Sigmoid colon (tissue), 7 donors: Measurements from ENCODE around the gene TSPAN9. TPM values are rescaled to one million over a fixed set of nuclear protein-coding genes. Genes with fewer than 3 reads are reported as not detected.

Experiments
- DNase-seq: peaks from one replicate; pipeline ENCODE4 v3.0.0-alpha.2; 2019
- H3K27ac ChIP-seq, 4 donors: fragments of 200-600 bp; sonication (generic); one replicate each; pipeline ENCODE4 v1.5.1; 2016 to 2019; ENCODE audit warnings: mild to moderate bottlenecking in 1 of 4
- H3K27me3 ChIP-seq, 3 donors: fragments of 200-600 bp; sonication (generic); one replicate each; pipeline ENCODE4 v1.5.1; 2019; ENCODE audit warnings: mild to moderate bottlenecking in 1 of 3
- H3K36me3 ChIP-seq, 4 donors: fragments of 200-600 bp; sonication (generic); one replicate each; pipeline ENCODE4 v1.5.1; 2016 to 2019
- H3K4me1 ChIP-seq, 4 donors: fragments of 200-600 bp; sonication (generic); one replicate each; pipeline ENCODE4 v1.5.1; 2017 to 2019
- H3K4me3 ChIP-seq, 4 donors: fragments of 200-600 bp; sonication (generic); one replicate each; pipeline ENCODE4 v1.5.1; 2017 to 2019; ENCODE audit warnings: mild to moderate bottlenecking in 2 of 4, moderate library complexity in 1 of 4
- H3K9me3 ChIP-seq, 4 donors: fragments of 200-600 bp in 3 of 4; sonication (generic) in 3 of 4; one replicate each; pipeline versions ENCODE4 v1.5.1 to v1.6.1; 2013 to 2019
- CTCF ChIP-seq, 4 experiments: fragments of 450-650 bp in 3 of 4; fragments of 200-600 bp in 1 of 4; IDR thresholded peaks; one replicate each; pipeline ENCODE4 v1.5.1; 2016 to 2019; ENCODE audit warnings: antibody characterized with exemption in 4 of 4, mild to moderate bottlenecking in 3 of 4, moderate library complexity in 2 of 4
- EP300 ChIP-seq, 4 donors: sonication (generic); formaldehyde crosslinking; IDR thresholded peaks; one replicate each; pipeline ENCODE4 v1.6.1; 2017; ENCODE audit warnings: antibody characterized with exemption in 4 of 4
- POLR2A ChIP-seq, 2 donors: fragments of 450-650 bp; IDR thresholded peaks; one replicate each; pipeline ENCODE4 v1.6.1; 2016; ENCODE audit warnings: antibody characterized with exemption in 2 of 2, mild to moderate bottlenecking in 2 of 2, moderate library complexity in 2 of 2
- POLR2AphosphoS5 ChIP-seq, 4 donors: sonication (generic); formaldehyde crosslinking; IDR thresholded peaks; one replicate each; pipeline ENCODE4 v1.6.1; 2017; ENCODE audit warnings: antibody characterized with exemption in 4 of 4
- WGBS, 2 donors: extraction: QIAGEN DNeasy Blood & Tissue Kit; methylation state at CpG; one replicate each; pipeline ENCODE4 v1.1.7; 2013; 5-methylcytosine and 5-hydroxymethylcytosine counted together
- intact Hi-C: fragments of 100-400 bp; cut with DNase I; formaldehyde crosslinking; loops from one replicate; pipeline ENCODE4 v1.15.1; 2023
- polyA plus RNA-seq, 3 donors: library from polyadenylated mRNA; stranded (reverse); fragments of 200-250 nt; gene quantifications; one replicate each; pipeline ENCODE4 v1.2.3, GENCODE V29; 2013
- total RNA-seq, 4 donors: library from RNA; depleted of rRNA; stranded (reverse); fragments of >200 nt; gene quantifications; one replicate each; pipeline ENCODE4 v1.1.0, GENCODE V29; 2016
- donor health status: healthy with polysubstance abuse.
- donor health status: Bipolar disorder and iron deficiency.
- donor health status: healthy.

The TSPAN9 gene
- total and polyA plus RNA-seq, 7 donors, result 0.92 to 28.0 (median 18.2) TPM

- DNase-seq, result no peak
- intact Hi-C loops, result no loop called here
- Histone ChIP-seq H3K36me3 (no peaks in the 10 kb centered on the region), H3K4me3 (no peak overlapping the region), H3K9me3 (no peaks in the 10 kb centered on the region), H3K4me1 (peaks cover 0 to 9% (median 8%) of the 10 kb centered on the region in 4 donors), H3K27ac (no peak overlapping the region), H3K27me3 (no peaks in the 10 kb centered on the region)
- TF ChIP-seq POLR2AphosphoS5 (IDR thresholded peaks at IDR 0.05), result no peak
- TF ChIP-seq CTCF (IDR thresholded peaks at IDR 0.05), result no peak
- TF ChIP-seq POLR2A (IDR thresholded peaks at IDR 0.05), result no peak
- TF ChIP-seq EP300 (IDR thresholded peaks at IDR 0.05), result no peak
- 94 to 96% methylated on average over 5 of the region's 5 CpGs for WGBS, 2 donors
Observed at GRCh38 chr12:3213768-3214167, 136.6 kb downstream of the TSPAN9 start.

GRCh38 chr12:3214526-3215365 lies 137.6 kb downstream of the TSPAN9 start:
- WGBS, 2 donors, result 70 to 89% methylated on average over 20 of the region's 20 CpGs
- no peak overlapping the region for H3K4me3 ChIP-seq
- DNase-seq, result no peak
- peaks cover 0 to 19% (median 16%) of the 10 kb centered on the region in 4 donors for H3K4me1 ChIP-seq
- no peak overlapping the region for H3K27ac ChIP-seq
- no peak for TF ChIP-seq CTCF (IDR thresholded peaks at IDR 0.05)
- TF ChIP-seq EP300 (IDR thresholded peaks at IDR 0.05), result no peak
- no peak for TF ChIP-seq POLR2A (IDR thresholded peaks at IDR 0.05)
- no peak for TF ChIP-seq POLR2AphosphoS5 (IDR thresholded peaks at IDR 0.05)
- no peaks in the 10 kb centered on the region for H3K27me3 ChIP-seq
- no peaks in the 10 kb centered on the region for H3K9me3 ChIP-seq
- intact Hi-C loops, result no loop called here
- no peaks in the 10 kb centered on the region for H3K36me3 ChIP-seq

GRCh38 chr12:3215410-3215975 lies 138.3 kb downstream of the TSPAN9 start:
- DNase-seq, result no peak
- H3K27me3 ChIP-seq, result no peaks in the 10 kb centered on the region
- intact Hi-C loops, result no loop called here
- no peaks in the 10 kb centered on the region for H3K9me3 ChIP-seq
- H3K4me1 ChIP-seq, result peaks cover 0 to 19% (median 16%) of the 10 kb centered on the region in 4 donors
- no peak overlapping the region for H3K27ac ChIP-seq
- no peaks in the 10 kb centered on the region for H3K36me3 ChIP-seq
- 83 to 95% methylated on average over 13 of the region's 13 CpGs for WGBS, 2 donors
- TF ChIP-seq POLR2A (IDR thresholded peaks at IDR 0.05), result no peak
- TF ChIP-seq CTCF (IDR thresholded peaks at IDR 0.05), result no peak
- TF ChIP-seq EP300 (IDR thresholded peaks at IDR 0.05), result no peak
- TF ChIP-seq POLR2AphosphoS5 (IDR thresholded peaks at IDR 0.05), result no peak
- no peak overlapping the region for H3K4me3 ChIP-seq

GRCh38 chr12:3216097-3216496 lies 138.9 kb downstream of the TSPAN9 start:
- Histone ChIP-seq H3K36me3 (no peaks in the 10 kb centered on the region), H3K27me3 (no peaks in the 10 kb centered on the region), H3K4me3 (no peak overlapping the region), H3K9me3 (no peaks in the 10 kb centered on the region), H3K4me1 (peaks cover 0 to 19% (median 16%) of the 10 kb centered on the region in 4 donors), H3K27ac (no peak overlapping the region)
- DNase-seq, result no peak
- 89 to 93% methylated on average over 5 of the region's 5 CpGs for WGBS, 2 donors
- intact Hi-C loops, result no loop called here
- no peak for TF ChIP-seq POLR2AphosphoS5 (IDR thresholded peaks at IDR 0.05)
- no peak for TF ChIP-seq POLR2A (IDR thresholded peaks at IDR 0.05)
- TF ChIP-seq EP300 (IDR thresholded peaks at IDR 0.05), result no peak
- no peak for TF ChIP-seq CTCF (IDR thresholded peaks at IDR 0.05)
